Measurements from ENCODE around the gene SGCE. TPM values are rescaled to one million over a fixed set of nuclear protein-coding genes. Genes with fewer than 3 reads are reported as not detected.

SGCE gene
- total RNA-seq, 1 experiment from 2014 or later, result 39.8 TPM

DNA sequence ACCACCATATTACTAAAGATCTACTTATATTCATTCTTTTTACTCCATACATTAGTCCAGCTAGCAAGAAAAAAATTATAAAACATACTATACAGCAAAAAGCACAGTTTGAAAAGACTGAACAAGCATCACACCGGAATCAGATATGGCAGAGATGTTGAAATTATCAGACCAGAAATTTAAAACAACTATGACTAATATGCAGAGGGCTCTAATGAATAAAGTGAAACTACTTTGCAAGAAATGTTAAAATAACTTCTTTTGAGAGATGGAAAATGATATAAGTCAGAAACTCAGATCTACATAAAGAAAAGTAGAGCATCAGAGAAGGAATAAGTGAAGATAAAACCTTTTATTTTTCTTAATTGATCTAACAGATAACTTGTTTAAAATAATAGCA is 50.9 kb downstream of the SGCE start:
- DNase-seq, result no peak
- Histone ChIP-seq H2AFZ (ENCODE audit: low read length) (no peak overlapping the region), H3K9me2 (replicated peaks; ENCODE audit: insufficient read depth, low read length) (no peaks in the 10 kb centered on the region), H3K9ac (ENCODE audit: low read length) (no peak overlapping the region), H3K27me3 (ENCODE audit: low read length) (no peaks in the 10 kb centered on the region), H3K4me3 (ENCODE audit: low read length) (no peak overlapping the region), H3K4me2 (ENCODE audit: low read depth, low read length, poor library complexity, severe bottlenecking) (no peak overlapping the region), H4K20me1 (ENCODE audit: insufficient read depth, low read depth, low read length) (no peaks in the 10 kb centered on the region), H3K27ac (ENCODE audit: low read length) (no peak overlapping the region), H3K9me3 (ENCODE audit: low read length) (no peaks in the 10 kb centered on the region), H3K79me2 (ENCODE audit: low read length) (0 out of 2 replicates have a peak, but pooled peaks cover 4% of the 10 kb centered on the region), H3K36me3 (ENCODE audit: insufficient read depth, low read length) (no peaks in the 10 kb centered on the region), H3K4me1 (ENCODE audit: low read length) (no peaks in the 10 kb centered on the region; the same call in 1 of the 2 replicates)

DNA sequence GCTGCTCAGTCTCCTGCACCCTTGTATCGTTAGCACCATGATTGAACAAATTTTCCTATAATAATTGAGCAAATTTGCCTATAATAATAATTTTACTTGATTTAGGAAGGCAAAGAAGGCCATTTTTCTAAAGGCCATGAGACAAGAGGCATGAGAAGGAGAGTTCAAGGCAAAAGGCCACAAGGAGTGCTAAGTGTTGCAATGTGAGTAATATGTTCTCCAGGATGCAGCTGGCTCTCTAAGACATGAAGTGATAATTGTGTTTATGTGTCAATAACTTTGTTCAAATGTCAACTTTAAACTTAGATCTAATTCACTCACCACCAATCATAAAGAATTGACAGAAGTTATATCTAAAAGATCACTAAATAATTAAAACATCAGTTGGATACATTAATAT is 53.8 kb downstream of the SGCE start:
- H3K27me3 ChIP-seq (ENCODE audit: low read length), result no peaks in the 10 kb centered on the region
- no peak overlapping the region for H3K27ac ChIP-seq (ENCODE audit: low read length)
- H3K4me1 ChIP-seq (ENCODE audit: low read length), result no peaks in the 10 kb centered on the region; the same call in 1 of the 2 replicates
- H3K9ac ChIP-seq (ENCODE audit: low read length), result no peak overlapping the region
- H3K9me2 ChIP-seq (replicated peaks; ENCODE audit: insufficient read depth, low read length), result no peaks in the 10 kb centered on the region
- H3K36me3 ChIP-seq (ENCODE audit: insufficient read depth, low read length), result no peaks in the 10 kb centered on the region
- no peak overlapping the region for H3K4me3 ChIP-seq (ENCODE audit: low read length)
- no peaks in the 10 kb centered on the region for H3K9me3 ChIP-seq (ENCODE audit: low read length)
- H3K4me2 ChIP-seq (ENCODE audit: low read depth, low read length, poor library complexity, severe bottlenecking), result no peak overlapping the region
- no peaks in the 10 kb centered on the region for H4K20me1 ChIP-seq (ENCODE audit: insufficient read depth, low read depth, low read length)
- no peak overlapping the region for H2AFZ ChIP-seq (ENCODE audit: low read length)
- DNase-seq, result no peak
- H3K79me2 ChIP-seq (ENCODE audit: low read length), result 0 out of 2 replicates have a peak, but pooled peaks cover 4% of the 10 kb centered on the region

DNA sequence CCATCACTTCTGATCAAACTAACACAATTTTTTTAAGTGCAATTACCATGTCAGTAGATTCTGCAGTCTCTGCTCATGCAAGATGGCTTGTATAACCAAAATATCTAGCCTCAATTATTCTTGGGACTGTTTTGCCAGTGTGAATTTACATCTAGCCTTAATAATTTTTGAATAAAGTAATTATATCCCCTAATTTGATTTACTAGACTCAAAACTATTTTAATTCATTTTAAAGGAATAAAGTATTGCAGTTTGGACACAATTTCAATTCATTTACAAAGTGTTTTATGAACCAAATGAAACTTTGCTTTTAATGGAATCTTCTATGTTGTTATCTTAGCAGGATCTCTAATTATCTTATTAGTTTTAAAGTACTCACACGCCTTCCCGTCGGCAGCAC is 55.7 kb downstream of the SGCE start:
- H3K4me3 ChIP-seq (ENCODE audit: low read length), result no peak overlapping the region
- no peak overlapping the region for H2AFZ ChIP-seq (ENCODE audit: low read length)
- no peaks in the 10 kb centered on the region for H3K79me2 ChIP-seq (ENCODE audit: low read length)
- no peak for DNase-seq
- H3K9me2 ChIP-seq (replicated peaks; ENCODE audit: insufficient read depth, low read length), result no peaks in the 10 kb centered on the region
- no peaks in the 10 kb centered on the region for H4K20me1 ChIP-seq (ENCODE audit: insufficient read depth, low read depth, low read length)
- no peaks in the 10 kb centered on the region for H3K9me3 ChIP-seq (ENCODE audit: low read length)
- no peaks in the 10 kb centered on the region; the same call in 1 of the 2 replicates for H3K4me1 ChIP-seq (ENCODE audit: low read length)
- no peak overlapping the region for H3K27ac ChIP-seq (ENCODE audit: low read length)
- H3K36me3 ChIP-seq (ENCODE audit: insufficient read depth, low read length), result no peaks in the 10 kb centered on the region
- no peaks in the 10 kb centered on the region for H3K27me3 ChIP-seq (ENCODE audit: low read length)
- no peak overlapping the region for H3K9ac ChIP-seq (ENCODE audit: low read length)
- no peak overlapping the region for H3K4me2 ChIP-seq (ENCODE audit: low read depth, low read length, poor library complexity, severe bottlenecking)

DNA sequence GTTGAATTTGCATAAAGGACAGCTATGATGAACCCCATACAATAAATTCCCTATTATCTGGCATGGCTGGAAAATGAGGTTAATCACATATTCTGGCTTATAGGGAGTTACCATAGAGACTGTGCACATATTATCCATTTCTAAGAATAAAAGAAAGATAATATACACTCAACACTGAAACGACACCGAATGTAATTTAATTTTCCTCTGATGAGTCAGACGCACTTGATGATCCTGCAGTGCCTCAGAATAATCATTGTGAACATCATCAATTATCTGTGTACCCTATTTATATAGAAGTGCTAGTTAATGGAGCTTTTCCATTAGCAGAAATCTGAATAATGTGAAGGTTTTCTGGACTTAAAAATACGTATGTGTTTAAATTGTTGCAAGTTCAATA is 60.2 kb downstream of the SGCE start:
- peaks cover 16% of the 10 kb centered on the region for H3K4me1 ChIP-seq (ENCODE audit: low read length)
- no peak for DNase-seq

DNA sequence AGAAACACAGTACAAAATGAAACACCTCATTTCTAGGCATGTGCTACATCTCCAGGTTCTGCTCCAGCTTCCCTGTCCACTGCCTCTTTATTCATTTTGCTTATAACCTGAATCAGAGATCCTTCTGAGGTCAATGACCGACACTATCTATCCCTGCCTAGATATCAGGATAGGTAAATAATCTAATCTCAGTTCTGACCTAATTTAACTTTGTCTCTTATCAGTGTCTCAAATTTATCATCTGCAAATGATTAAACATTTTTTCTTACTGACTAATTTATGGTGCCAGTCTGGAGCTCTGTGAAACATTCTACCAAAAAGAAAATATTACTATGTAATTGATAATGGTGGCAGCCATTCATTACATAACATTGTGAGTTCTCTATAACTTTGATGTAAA is 61.1 kb downstream of the SGCE start:
- Histone ChIP-seq H3K9me2 (replicated peaks; ENCODE audit: insufficient read depth, low read length) (no peaks in the 10 kb centered on the region), H3K27me3 (ENCODE audit: low read length) (no peaks in the 10 kb centered on the region), H3K79me2 (ENCODE audit: low read length) (no peaks in the 10 kb centered on the region), H3K9me3 (ENCODE audit: low read length) (no peaks in the 10 kb centered on the region), H3K4me2 (ENCODE audit: low read depth, low read length, poor library complexity, severe bottlenecking) (no peak overlapping the region), H3K4me3 (ENCODE audit: low read length) (no peak overlapping the region), H3K36me3 (ENCODE audit: insufficient read depth, low read length) (no peaks in the 10 kb centered on the region), H3K9ac (ENCODE audit: low read length) (no peak overlapping the region), H2AFZ (ENCODE audit: low read length) (no peak overlapping the region), H3K27ac (ENCODE audit: low read length) (no peak overlapping the region), H3K4me1 (ENCODE audit: low read length) (peaks cover 22% of the 10 kb centered on the region), H4K20me1 (ENCODE audit: insufficient read depth, low read depth, low read length) (no peaks in the 10 kb centered on the region)
- DNase-seq, result no peak

More for the DNA sequence above, 60.2 kb downstream of the SGCE start:
- Histone ChIP-seq H4K20me1 (ENCODE audit: insufficient read depth, low read depth, low read length) (no peaks in the 10 kb centered on the region), H3K27ac (ENCODE audit: low read length) (no peak overlapping the region), H2AFZ (ENCODE audit: low read length) (no peak overlapping the region), H3K36me3 (ENCODE audit: insufficient read depth, low read length) (no peaks in the 10 kb centered on the region), H3K27me3 (ENCODE audit: low read length) (no peaks in the 10 kb centered on the region), H3K9ac (ENCODE audit: low read length) (no peak overlapping the region), H3K79me2 (ENCODE audit: low read length) (no peaks in the 10 kb centered on the region), H3K4me3 (ENCODE audit: low read length) (no peak overlapping the region), H3K9me2 (replicated peaks; ENCODE audit: insufficient read depth, low read length) (no peaks in the 10 kb centered on the region), H3K4me2 (ENCODE audit: low read depth, low read length, poor library complexity, severe bottlenecking) (no peak overlapping the region), H3K9me3 (ENCODE audit: low read length) (no peaks in the 10 kb centered on the region)

DNA sequence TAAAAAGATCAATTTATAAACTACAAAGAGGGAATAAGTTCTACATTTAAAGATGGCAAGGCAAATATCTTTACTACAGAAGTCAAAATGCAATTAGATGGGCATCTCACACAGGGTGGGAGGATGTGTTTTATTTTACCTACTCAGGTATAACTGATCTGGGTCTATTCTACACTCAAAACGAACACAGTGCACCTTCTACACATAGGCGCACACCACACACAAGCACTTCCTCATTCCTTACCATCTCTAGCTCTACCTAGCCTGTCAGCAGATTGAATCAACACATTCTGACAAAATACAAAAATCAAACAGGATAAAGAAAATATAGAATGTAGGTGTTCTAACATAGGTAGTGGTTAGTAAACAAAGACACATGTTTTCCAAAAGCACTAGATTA is 64.8 kb downstream of the SGCE start:
- H3K9me2 ChIP-seq (replicated peaks; ENCODE audit: insufficient read depth, low read length), result no peaks in the 10 kb centered on the region
- no peaks in the 10 kb centered on the region for H3K79me2 ChIP-seq (ENCODE audit: low read length)
- peaks cover 22% of the 10 kb centered on the region for H3K4me1 ChIP-seq (ENCODE audit: low read length)
- peak overlapping the region; percentile 45 for H3K9ac ChIP-seq (ENCODE audit: low read length)
- peak overlapping the region; percentile 55 for H3K4me3 ChIP-seq (ENCODE audit: low read length)
- H3K27me3 ChIP-seq (ENCODE audit: low read length), result no peaks in the 10 kb centered on the region
- peak overlapping the region; percentile 77 for H2AFZ ChIP-seq (ENCODE audit: low read length)
- peak; percentile 72 for DNase-seq
- no peaks in the 10 kb centered on the region for H3K36me3 ChIP-seq (ENCODE audit: insufficient read depth, low read length)
- H4K20me1 ChIP-seq (ENCODE audit: insufficient read depth, low read depth, low read length), result no peaks in the 10 kb centered on the region
- peak overlapping the region; percentile 76 for H3K4me2 ChIP-seq (ENCODE audit: low read depth, low read length, poor library complexity, severe bottlenecking)
- peak overlapping the region; percentile 70 for H3K27ac ChIP-seq (ENCODE audit: low read length)
- no peaks in the 10 kb centered on the region for H3K9me3 ChIP-seq (ENCODE audit: low read length)

DNA sequence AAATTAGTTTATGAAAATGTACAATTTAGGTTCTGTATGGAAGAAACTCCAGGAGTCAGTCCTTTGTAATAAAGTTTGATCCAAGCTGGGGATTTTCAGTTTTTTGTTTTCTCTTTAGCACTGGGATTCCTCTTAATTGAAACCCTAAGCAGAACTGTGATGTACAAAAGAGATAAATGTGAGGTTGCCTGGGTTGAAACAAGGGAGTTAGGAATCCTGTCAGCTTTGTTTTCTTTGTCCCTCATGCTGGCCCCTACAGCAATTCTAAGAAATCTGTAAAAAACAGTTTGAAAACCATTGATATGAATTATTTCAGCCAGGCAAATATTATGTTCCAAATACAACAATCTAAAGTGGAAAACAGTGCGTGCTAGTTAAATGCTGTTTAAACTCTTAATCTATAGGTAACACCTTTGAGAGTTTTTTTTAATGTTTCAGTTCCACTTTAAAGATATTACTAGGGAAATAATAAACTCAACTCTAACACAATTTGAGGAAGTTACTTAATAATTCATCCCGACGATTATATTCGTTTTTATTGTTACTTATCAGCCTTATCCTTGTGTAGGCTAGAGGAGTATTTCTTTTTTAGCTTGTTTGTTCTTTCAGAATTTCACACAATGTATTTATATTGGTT is 65.3 kb downstream of the SGCE start:
- H3K27me3 ChIP-seq (ENCODE audit: low read length), result no peaks in the 10 kb centered on the region
- peak overlapping the region; percentile 45 for H3K9ac ChIP-seq (ENCODE audit: low read length)
- no peaks in the 10 kb centered on the region for H3K36me3 ChIP-seq (ENCODE audit: insufficient read depth, low read length)
- H2AFZ ChIP-seq (ENCODE audit: low read length), result peak overlapping the region; percentile 77
- H3K79me2 ChIP-seq (ENCODE audit: low read length), result no peaks in the 10 kb centered on the region
- H4K20me1 ChIP-seq (ENCODE audit: insufficient read depth, low read depth, low read length), result no peaks in the 10 kb centered on the region
- peak overlapping the region; percentile 76 for H3K4me2 ChIP-seq (ENCODE audit: low read depth, low read length, poor library complexity, severe bottlenecking)
- DNase-seq, result peak; percentile 58
- no peaks in the 10 kb centered on the region for H3K9me2 ChIP-seq (replicated peaks; ENCODE audit: insufficient read depth, low read length)
- peak overlapping the region; percentile 55 for H3K4me3 ChIP-seq (ENCODE audit: low read length)
- H3K9me3 ChIP-seq (ENCODE audit: low read length), result no peaks in the 10 kb centered on the region
- peaks cover 22% of the 10 kb centered on the region for H3K4me1 ChIP-seq (ENCODE audit: low read length)
- H3K27ac ChIP-seq (ENCODE audit: low read length), result peak overlapping the region; percentile 70

DNA sequence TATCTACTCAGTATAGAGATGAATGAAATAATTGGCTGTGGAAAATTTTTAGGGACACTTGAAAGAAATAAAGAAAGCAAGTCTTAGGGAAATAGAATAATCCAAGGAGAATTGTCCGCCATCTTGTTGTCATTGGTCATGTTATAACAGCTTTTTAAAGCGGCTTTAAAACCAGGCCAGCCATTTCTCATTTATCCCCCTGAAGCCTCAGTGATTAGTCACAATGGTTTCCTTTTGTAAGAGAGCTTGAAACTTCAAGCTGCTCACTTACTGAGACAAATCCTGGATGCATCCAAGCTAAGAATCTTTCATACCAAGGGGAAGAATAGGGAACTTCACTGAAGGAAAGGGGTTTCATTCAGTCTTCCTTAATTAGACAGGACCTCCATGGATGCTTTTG is 67.9 kb downstream of the SGCE start:
- no peak overlapping the region for H3K4me2 ChIP-seq (ENCODE audit: low read depth, low read length, poor library complexity, severe bottlenecking)
- no peak overlapping the region for H2AFZ ChIP-seq (ENCODE audit: low read length)
- no peak overlapping the region for H3K27ac ChIP-seq (ENCODE audit: low read length)
- peaks cover 22% of the 10 kb centered on the region for H3K4me1 ChIP-seq (ENCODE audit: low read length)
- H3K9ac ChIP-seq (ENCODE audit: low read length), result no peak overlapping the region
- H3K4me3 ChIP-seq (ENCODE audit: low read length), result no peak overlapping the region
- no peaks in the 10 kb centered on the region for H3K79me2 ChIP-seq (ENCODE audit: low read length)
- H3K36me3 ChIP-seq (ENCODE audit: insufficient read depth, low read length), result no peaks in the 10 kb centered on the region
- no peaks in the 10 kb centered on the region for H3K27me3 ChIP-seq (ENCODE audit: low read length)
- no peaks in the 10 kb centered on the region for H4K20me1 ChIP-seq (ENCODE audit: insufficient read depth, low read depth, low read length)
- no peaks in the 10 kb centered on the region for H3K9me3 ChIP-seq (ENCODE audit: low read length)
- DNase-seq, result no peak
- no peaks in the 10 kb centered on the region for H3K9me2 ChIP-seq (replicated peaks; ENCODE audit: insufficient read depth, low read length)

Measured in Karpas-422 (cell line).